GM12878 (cell line): ENCODE data around the gene SPHK2. TPM values are rescaled to one million over a fixed set of nuclear protein-coding genes. Genes with fewer than 3 reads are reported as not detected.

Experiments used
- ASH2L ChIP-seq: fragments of 300-600, 200-600 bp; sonication (generic); IDR thresholded peaks from 2 replicates; pipeline ENCODE4 v1.6.1; 2017; ENCODE audit warnings: low read depth, mild to moderate bottlenecking, borderline replicate concordance
- CBX5 ChIP-seq: sonication (generic); IDR thresholded peaks from 2 replicates; pipeline ENCODE4 v1.6.1; 2016; ENCODE audit warnings: low read depth, moderate library complexity, mild to moderate bottlenecking, inconsistent platforms
- CREM ChIP-seq: IDR thresholded peaks from 2 replicates; pipeline ENCODE4 v1.6.1; 2014; ENCODE audit warnings: antibody characterized with exemption, low read depth
- EGR1 ChIP-seq, 2 experiments: IDR thresholded peaks; 1 replicate in 1 of 2; 2 replicates in 1 of 2; pipeline ENCODE4 v1.6.1; 2011 to 2012; ENCODE audit warnings: low read depth in 2 of 2, low read length in 2 of 2, borderline replicate concordance in 1 of 2, mild to moderate bottlenecking in 1 of 2, moderate library complexity in 1 of 2
- IKZF2 ChIP-seq, 2 experiments: fragments of 450-650 bp; IDR thresholded peaks; 2 replicates each; pipeline ENCODE4 v1.6.1; 2017; ENCODE audit warnings: mild to moderate bottlenecking in 2 of 2, moderate library complexity in 2 of 2
- MEF2A ChIP-seq: IDR thresholded peaks from 2 replicates; pipeline ENCODE4 v1.6.1; 2011; ENCODE audit warnings: low read depth, mild to moderate bottlenecking, low read length, moderate library complexity; ENCODE audit not compliant: insufficient read depth
- POLR2AphosphoS2 ChIP-seq: IDR thresholded peaks from 2 replicates; pipeline ENCODE4 v1.6.1; 2011; ENCODE audit warnings: low read depth, mild to moderate bottlenecking, low read length, improper control_type of control experiment, moderate library complexity
- RUNX3 ChIP-seq: IDR thresholded peaks from 2 replicates; pipeline ENCODE4 v1.6.1; 2012; ENCODE audit warnings: low read length, inconsistent platforms
- SMAD1 ChIP-seq: fragments of 450-650 bp; IDR thresholded peaks from 2 replicates; pipeline ENCODE4 v1.6.1; 2018; ENCODE audit warnings: mild to moderate bottlenecking, low read depth; ENCODE audit not compliant: partially characterized antibody
- SMC3 ChIP-seq: IDR thresholded peaks from 2 replicates; pipeline ENCODE4 v1.6.1; 2011; ENCODE audit warnings: low read length, improper control_type of control experiment, borderline replicate concordance
- SP1 ChIP-seq: IDR thresholded peaks from one replicate; pipeline ENCODE4 v1.6.1; 2011; ENCODE audit warnings: low read depth, low read length
- SPI1 ChIP-seq: IDR thresholded peaks from 2 replicates; pipeline ENCODE4 v1.6.1; 2011; ENCODE audit warnings: low read depth, mild to moderate bottlenecking, low read length, moderate library complexity, borderline replicate concordance; ENCODE audit not compliant: insufficient read depth
- SUPT20H ChIP-seq: IDR thresholded peaks from 2 replicates; pipeline ENCODE4 v1.6.1; 2011; ENCODE audit warnings: low read depth, mild to moderate bottlenecking, low read length, moderate library complexity, borderline replicate concordance; ENCODE audit not compliant: control insufficient read depth
- WRNIP1 ChIP-seq: IDR thresholded peaks from 2 replicates; pipeline ENCODE4 v1.6.1; 2011; ENCODE audit warnings: low read depth, low read length, improper control_type of control experiment, borderline replicate concordance
- ZBED1 ChIP-seq: IDR thresholded peaks from 2 replicates; pipeline ENCODE4 v1.6.1; 2016; ENCODE audit warnings: borderline replicate concordance
- ZNF274 ChIP-seq: IDR thresholded peaks from one replicate; pipeline ENCODE4 v1.8.0; 2011; ENCODE audit not compliant: insufficient read length, insufficient read depth
- polyA plus RNA-seq, 11 experiments: library from polyadenylated mRNA; depleted of rRNA in 4 of 11; unstranded in 6 of 11; stranded (reverse) in 5 of 11; fragments of >200 nt; fragmentation: Nextera tagmentation in 4 of 11; fragmentation: Illumina TruSeq in 1 of 11; extraction: Ambion mirVana in 4 of 11; extraction: Trizol in 1 of 11; gene quantifications; 1 replicate in 1 of 11; 2 replicates in 10 of 11; pipeline versions ENCODE4 v1.2.1 to v1.2.3, GENCODE V29; 2011 to 2016; ENCODE audit warnings: inconsistent platforms in 2 of 11, missing spikeins in 2 of 11, low read depth in 1 of 11
- total RNA-seq, 4 experiments: library from RNA; depleted of rRNA in 3 of 4; stranded (reverse); fragments of >200 nt in 3 of 4; fragmentation: Illumina TruSeq in 1 of 4; extraction: Trizol in 1 of 4; gene quantifications; 2 replicates each; pipeline versions ENCODE4 v1.2.1 to v1.2.3, GENCODE V29; 2013 to 2021
- TF ChIP-seq, protein P1 (sequence below): fragments of 450-650 bp; IDR thresholded peaks from 2 replicates; pipeline ENCODE4 v1.6.1; 2017; ENCODE audit warnings: borderline replicate concordance
- TF ChIP-seq, protein P2 (sequence below): IDR thresholded peaks from 2 replicates; pipeline ENCODE4 v1.6.1; 2011; ENCODE audit warnings: borderline replicate concordance, low read depth, mild to moderate bottlenecking, moderate library complexity, low read length; ENCODE audit not compliant: insufficient read depth, poor library complexity, severe bottlenecking
- TF ChIP-seq, protein P3 (sequence below): fragments of 450-650 bp; IDR thresholded peaks from 2 replicates; pipeline ENCODE4 v1.6.1; 2017; ENCODE audit warnings: mild to moderate bottlenecking, low read depth, inconsistent platforms; ENCODE audit not compliant: poor library complexity, severe bottlenecking
- TF ChIP-seq, protein P4 (sequence below): fragments of 450-650 bp; IDR thresholded peaks from 2 replicates; pipeline ENCODE4 v1.6.1; 2017; ENCODE audit warnings: mild to moderate bottlenecking, moderate library complexity
- TF ChIP-seq, protein P5 (sequence below): fragments of 450-650 bp; IDR thresholded peaks from 2 replicates; pipeline ENCODE4 v1.6.1; 2014; ENCODE audit warnings: mild to moderate bottlenecking

SPHK2 gene
- total and polyA plus RNA-seq, 10 of the 15 experiments (the other 5 are each of a cell fraction or from before 2014, with no cell fraction given) = 0.37 to 40.5 (median 11.2) TPM

DNA sequence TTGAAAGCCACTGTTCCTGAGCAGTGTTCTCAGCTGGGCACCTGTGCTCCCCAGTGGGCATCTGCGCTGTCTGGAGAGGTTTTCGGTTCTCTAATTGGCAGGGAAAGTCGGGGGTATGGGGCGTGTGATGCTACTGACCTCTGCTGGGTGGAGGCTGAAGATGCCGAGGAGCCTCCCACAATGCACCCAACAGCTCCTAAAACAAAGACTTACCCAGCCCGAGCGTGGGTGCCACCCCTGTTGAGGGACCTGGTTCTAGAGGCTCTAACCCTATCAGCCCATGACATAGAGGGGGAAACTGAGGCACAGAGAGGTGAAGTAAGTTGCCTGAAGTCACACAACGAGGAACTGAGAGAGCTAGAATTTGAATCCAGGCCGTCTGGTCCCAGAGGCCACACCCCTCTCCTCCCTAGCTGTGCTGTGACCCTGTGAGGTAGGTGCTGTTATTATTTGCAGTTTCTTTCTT, 10.5 kb upstream of the SPHK2 start (continued):
- TF ChIP-seq CREM (no peak), MEF2A (no peak), SUPT20H (no peak), IKZF2 (IDR thresholded peaks at IDR 0.05) (peak in 1 of 2 experiments; percentile 43; a peak in 1 of 4 replicates), SPI1 (peak; percentile 49; the same call in 1 of the 2 replicates), RUNX3 (no peak), SMC3 (peak; percentile 60; the same call in 1 of the 2 replicates), SMAD1 (no peak), ZBED1 (no peak), ZNF274 (no peak), WRNIP1 (no peak), SP1 (no peak), POLR2AphosphoS2 (no peak), ASH2L (no peak), CBX5 (no peak), EGR1 (IDR thresholded peaks at IDR 0.05; ENCODE audit: borderline replicate concordance in 1 of 2, low read depth in 2 of 2, low read length in 2 of 2) (no peak)
- TF ChIP-seq, protein P1, sequence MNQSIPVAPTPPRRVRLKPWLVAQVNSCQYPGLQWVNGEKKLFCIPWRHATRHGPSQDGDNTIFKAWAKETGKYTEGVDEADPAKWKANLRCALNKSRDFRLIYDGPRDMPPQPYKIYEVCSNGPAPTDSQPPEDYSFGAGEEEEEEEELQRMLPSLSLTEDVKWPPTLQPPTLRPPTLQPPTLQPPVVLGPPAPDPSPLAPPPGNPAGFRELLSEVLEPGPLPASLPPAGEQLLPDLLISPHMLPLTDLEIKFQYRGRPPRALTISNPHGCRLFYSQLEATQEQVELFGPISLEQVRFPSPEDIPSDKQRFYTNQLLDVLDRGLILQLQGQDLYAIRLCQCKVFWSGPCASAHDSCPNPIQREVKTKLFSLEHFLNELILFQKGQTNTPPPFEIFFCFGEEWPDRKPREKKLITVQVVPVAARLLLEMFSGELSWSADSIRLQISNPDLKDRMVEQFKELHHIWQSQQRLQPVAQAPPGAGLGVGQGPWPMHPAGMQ = no peak
- TF ChIP-seq, protein P2, sequence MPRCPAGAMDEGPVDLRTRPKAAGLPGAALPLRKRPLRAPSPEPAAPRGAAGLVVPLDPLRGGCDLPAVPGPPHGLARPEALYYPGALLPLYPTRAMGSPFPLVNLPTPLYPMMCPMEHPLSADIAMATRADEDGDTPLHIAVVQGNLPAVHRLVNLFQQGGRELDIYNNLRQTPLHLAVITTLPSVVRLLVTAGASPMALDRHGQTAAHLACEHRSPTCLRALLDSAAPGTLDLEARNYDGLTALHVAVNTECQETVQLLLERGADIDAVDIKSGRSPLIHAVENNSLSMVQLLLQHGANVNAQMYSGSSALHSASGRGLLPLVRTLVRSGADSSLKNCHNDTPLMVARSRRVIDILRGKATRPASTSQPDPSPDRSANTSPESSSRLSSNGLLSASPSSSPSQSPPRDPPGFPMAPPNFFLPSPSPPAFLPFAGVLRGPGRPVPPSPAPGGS = no peak
- TF ChIP-seq, protein P3, sequence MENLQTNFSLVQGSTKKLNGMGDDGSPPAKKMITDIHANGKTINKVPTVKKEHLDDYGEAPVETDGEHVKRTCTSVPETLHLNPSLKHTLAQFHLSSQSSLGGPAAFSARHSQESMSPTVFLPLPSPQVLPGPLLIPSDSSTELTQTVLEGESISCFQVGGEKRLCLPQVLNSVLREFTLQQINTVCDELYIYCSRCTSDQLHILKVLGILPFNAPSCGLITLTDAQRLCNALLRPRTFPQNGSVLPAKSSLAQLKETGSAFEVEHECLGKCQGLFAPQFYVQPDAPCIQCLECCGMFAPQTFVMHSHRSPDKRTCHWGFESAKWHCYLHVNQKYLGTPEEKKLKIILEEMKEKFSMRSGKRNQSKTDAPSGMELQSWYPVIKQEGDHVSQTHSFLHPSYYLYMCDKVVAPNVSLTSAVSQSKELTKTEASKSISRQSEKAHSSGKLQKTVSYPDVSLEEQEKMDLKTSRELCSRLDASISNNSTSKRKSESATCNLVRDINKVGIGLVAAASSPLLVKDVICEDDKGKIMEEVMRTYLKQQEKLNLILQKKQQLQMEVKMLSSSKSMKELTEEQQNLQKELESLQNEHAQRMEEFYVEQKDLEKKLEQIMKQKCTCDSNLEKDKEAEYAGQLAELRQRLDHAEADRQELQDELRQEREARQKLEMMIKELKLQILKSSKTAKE = peak; percentile 34
- TF ChIP-seq, protein P4, sequence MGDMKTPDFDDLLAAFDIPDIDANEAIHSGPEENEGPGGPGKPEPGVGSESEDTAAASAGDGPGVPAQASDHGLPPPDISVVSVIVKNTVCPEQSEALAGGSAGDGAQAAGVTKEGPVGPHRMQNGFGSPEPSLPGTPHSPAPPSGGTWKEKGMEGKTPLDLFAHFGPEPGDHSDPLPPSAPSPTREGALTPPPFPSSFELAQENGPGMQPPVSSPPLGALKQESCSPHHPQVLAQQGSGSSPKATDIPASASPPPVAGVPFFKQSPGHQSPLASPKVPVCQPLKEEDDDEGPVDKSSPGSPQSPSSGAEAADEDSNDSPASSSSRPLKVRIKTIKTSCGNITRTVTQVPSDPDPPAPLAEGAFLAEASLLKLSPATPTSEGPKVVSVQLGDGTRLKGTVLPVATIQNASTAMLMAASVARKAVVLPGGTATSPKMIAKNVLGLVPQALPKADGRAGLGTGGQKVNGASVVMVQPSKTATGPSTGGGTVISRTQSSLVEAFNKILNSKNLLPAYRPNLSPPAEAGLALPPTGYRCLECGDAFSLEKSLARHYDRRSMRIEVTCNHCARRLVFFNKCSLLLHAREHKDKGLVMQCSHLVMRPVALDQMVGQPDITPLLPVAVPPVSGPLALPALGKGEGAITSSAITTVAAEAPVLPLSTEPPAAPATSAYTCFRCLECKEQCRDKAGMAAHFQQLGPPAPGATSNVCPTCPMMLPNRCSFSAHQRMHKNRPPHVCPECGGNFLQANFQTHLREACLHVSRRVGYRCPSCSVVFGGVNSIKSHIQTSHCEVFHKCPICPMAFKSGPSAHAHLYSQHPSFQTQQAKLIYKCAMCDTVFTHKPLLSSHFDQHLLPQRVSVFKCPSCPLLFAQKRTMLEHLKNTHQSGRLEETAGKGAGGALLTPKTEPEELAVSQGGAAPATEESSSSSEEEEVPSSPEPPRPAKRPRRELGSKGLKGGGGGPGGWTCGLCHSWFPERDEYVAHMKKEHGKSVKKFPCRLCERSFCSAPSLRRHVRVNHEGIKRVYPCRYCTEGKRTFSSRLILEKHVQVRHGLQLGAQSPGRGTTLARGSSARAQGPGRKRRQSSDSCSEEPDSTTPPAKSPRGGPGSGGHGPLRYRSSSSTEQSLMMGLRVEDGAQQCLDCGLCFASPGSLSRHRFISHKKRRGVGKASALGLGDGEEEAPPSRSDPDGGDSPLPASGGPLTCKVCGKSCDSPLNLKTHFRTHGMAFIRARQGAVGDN = no peak
- TF ChIP-seq, protein P5, sequence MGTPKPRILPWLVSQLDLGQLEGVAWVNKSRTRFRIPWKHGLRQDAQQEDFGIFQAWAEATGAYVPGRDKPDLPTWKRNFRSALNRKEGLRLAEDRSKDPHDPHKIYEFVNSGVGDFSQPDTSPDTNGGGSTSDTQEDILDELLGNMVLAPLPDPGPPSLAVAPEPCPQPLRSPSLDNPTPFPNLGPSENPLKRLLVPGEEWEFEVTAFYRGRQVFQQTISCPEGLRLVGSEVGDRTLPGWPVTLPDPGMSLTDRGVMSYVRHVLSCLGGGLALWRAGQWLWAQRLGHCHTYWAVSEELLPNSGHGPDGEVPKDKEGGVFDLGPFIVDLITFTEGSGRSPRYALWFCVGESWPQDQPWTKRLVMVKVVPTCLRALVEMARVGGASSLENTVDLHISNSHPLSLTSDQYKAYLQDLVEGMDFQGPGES = no peak
